ENCODE data around the gene CALD1.

- no peak for TF ChIP-seq CTCF (conservative IDR thresholded peaks at IDR 0.05; ENCODE audit: low read length)
- no peak for TF ChIP-seq EZH2phosphoT487 (IDR thresholded peaks at IDR 0.05; ENCODE audit: borderline replicate concordance)
Measured at GRCh38 chr7:134873253-134873652, 93.8 kb downstream of the CALD1 start.

Data from Loucy (cell line).